HG03354 (cell line): ENCODE data around the gene WDR62.

ENCODE experiments used
- ATAC-seq: cut with Tn5 transposase; IDR thresholded peaks from one replicate; pipeline ENCODE4 v1.9.1; 2021; ENCODE audit warnings: mild to moderate bottlenecking; ENCODE audit not compliant: unreplicated experiment, poor library complexity, severe bottlenecking

The WDR62 gene

GRCh38 chr19:36054733-36055686 lies at the start of gene WDR62:
WDR62 (plus strand) TSS chr19:36054897; CDS start chr19:36054972, 75 bp downstream.
- peak; percentile 75 for ATAC-seq

- no peak for ATAC-seq
Observed at GRCh38 chr19:36006955-36007354, 47.7 kb upstream of the WDR62 start.

DNA sequence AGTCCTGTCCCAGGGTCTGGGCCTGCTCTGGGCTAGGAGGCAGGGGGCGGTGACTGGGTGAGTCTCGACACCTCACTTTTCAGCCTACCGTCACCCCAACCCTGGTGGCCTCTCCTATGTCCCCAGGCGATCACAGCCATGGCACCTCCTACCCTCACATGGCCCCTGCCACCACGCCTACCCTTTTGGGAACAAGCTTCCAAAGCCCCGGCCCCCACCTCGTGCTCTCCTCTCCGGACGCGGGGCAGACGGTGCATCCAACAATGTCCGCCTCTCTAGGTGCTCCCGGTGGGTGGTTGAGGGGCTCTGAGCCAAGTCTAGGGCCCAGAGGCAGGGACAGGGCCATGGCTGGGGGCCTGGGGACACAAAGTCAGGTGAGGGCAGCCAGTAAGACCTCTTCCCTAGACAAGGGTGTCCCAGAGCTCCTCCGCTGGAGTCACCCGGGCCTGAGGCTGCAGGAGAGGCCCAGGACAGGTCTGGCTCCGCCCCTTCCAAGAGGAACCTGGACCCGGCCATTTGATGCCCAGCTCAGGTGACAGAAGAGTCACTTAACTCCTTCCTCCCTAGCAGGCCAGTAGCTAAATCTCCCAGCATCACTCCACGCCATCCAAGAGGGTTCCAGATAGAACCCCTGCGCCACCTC lies 46.2 kb upstream of the WDR62 start, which contains the start of gene SYNE4:
Gene SYNE4, minus strand, starts transcription at position 478 of the 643 bp plus-strand sequence. Its CDS starts 132 bp downstream, at position 346.
- ATAC-seq = no peak

DNA sequence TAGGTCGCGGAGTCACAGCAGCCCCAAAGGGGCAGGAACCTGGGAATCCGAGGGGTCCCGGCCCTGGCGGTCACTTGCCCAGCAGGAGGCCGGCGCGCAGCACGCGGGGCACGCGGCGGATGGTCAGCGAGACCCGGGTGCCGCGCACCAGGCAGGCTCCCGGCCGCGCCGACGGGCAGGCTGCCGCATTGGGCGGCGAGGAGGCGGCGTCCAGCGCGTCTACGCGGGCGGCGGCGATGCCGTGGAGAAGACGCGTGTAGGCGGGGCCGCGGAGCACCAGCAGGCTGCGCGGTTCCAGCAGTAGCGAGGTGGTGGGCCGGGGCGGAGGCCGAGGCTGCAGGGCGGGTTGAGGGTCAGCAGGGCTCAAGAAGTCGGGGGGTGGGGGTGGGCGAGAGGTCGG lies 45.5 kb upstream of the WDR62 start:
- ATAC-seq = no peak

DNA sequence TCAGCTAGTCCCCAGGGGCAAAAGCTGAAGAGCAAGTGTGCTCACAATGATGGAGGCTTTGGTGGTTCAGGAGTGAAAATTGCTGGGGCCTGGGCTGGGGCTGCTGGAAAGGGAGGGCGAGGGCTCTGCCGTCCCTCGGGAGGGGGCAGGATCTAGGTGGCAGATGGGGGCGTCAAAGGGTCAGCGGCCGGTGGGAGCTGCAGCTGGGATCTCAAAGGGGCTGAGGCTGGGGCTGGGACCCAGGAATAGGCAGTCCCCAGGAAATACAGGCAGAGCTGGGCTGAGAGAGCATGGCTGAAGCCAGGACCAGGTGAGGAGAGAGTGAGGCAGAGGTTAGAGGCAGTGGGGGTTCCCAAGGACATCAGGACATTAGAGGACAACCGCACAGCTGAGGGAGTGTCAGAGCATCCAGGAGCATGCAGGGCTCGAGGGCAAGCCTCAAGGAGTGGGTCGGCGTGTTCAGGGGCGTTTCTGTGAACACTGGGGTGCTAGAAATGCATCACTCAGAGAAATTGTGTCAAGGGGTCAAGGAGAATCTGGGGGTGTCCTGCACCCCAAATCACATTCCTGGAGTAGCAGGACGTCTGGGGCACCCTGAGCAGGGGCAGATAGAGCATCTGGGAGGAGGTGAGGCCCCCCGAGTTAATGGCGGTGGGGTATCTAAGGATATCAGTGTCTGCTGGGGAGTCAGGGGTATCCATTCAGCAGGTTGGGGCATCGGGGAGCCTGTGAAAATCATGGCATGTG lies 44.9 kb upstream of the WDR62 start:
- ATAC-seq = no peak

GRCh38 chr19:36010402-36010801 lies 44.3 kb upstream of the WDR62 start:
- ATAC-seq = no peak

- ATAC-seq = no peak
Observed at GRCh38 chr19:36013280-36014011, 41.3 kb upstream of the WDR62 start.

DNA sequence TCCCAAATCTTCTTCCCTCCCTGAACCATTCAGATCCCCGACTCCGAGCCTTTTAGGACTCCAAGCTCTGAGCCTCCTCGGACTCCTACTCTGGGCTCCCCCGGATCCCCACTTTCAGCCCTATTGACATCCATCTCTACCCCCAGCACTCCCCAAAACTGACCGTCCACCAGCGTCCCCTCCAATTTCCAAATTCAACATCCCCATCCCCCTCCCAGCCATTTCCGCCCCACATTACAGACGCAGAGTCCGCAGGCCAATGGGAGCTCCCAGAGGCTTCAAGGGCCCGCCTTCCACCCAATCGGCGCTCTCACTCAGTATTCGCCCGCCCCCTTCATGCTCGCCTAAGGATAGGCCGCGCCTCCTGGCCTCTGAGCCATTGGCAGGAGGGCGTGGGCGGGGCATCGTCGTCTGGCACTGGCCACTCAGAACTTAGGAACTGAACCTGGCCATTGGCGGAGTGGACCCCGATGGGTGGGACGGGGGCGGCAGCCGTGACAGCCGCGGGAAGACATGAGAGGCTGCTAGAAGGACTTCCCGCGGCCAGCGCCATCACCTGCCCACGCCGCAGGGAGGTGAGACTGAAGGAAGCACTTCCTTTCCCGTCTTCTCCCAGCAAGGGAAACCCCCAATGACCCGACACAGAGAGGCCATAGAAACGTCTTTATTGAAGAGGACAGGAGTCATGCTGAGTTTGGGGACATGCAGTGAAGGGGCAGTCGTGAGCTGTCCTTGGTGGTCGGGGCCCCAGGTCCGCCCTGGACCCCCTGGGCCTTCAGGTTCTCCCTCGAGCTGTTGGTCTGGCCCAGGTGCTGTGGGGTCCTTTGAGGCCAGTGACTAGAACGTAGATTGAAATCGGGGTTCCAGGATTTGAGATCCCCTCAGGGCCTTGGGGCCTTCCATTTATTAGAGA lies 40.4 kb upstream of the WDR62 start, which contains the start of gene ALKBH6:
Gene ALKBH6, minus strand, starts transcription at position 202 of the 913 bp plus-strand sequence. CDS start 816 bp downstream, outside the sequence.
- peak; percentile 97 for ATAC-seq

GRCh38 chr19:36019061-36019670 lies 35.5 kb upstream of the WDR62 start:
- ATAC-seq = no peak

- ATAC-seq = no peak
Observed at GRCh38 chr19:36023432-36023831, 31.3 kb upstream of the WDR62 start.

DNA sequence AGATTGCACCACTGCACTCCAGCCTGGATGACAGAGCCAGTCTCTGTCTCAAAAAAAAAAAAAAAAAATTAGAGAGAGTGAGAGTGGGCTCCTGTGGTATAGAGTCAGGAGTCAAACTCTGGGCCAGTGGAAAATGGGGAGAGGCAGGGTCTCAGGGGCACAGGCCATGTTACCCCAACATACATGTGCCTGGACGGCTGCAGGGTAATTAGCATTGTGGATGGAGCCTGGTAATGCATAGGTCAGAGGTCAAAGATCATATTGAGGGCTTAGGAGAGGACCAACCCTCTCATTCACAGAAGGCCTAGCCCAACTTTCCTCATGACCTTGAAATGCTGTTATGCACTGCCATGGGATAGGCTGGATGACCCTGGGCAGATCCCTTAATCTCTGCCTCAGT lies 29.2 kb upstream of the WDR62 start:
- no peak for ATAC-seq

DNA sequence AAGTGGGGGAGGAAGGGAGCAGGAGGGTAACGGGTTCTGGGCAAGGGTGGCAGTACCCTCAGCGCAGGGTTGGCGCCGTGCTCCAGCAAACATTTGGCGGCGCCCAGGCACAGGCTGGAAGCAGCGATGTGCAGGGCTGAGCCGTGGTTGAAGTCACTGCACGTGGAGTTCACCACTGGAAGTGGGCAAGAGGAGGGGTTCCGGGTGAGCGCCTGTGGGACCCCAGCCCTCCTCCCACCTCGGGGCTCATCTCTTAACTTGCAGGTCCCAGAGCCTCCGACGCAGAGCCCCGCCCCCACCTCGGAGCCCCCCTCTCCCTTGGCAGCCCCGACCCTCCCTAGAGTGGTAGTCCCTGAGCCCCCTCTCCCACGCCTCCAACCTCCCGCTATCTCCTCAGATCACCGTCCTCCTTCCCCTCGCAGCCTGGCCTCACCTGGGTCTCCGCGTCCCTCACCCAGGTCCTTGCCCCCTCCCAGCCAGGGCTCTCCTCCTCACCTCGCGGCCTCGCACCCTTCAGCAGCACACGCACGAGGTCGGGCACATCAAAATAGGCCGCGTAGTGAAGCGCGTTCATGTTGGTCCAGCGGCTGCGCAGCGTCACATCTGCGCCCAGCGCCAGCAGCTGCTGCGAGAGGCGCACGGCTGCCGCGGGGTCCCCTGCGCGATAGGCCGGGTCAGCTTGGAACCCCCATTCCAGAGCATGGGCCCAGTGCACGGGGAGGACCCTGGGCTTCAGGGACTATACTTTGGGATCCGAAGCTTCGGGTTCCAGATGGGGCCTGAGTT lies 28.4 kb upstream of the WDR62 start:
- ATAC-seq = no peak

DNA sequence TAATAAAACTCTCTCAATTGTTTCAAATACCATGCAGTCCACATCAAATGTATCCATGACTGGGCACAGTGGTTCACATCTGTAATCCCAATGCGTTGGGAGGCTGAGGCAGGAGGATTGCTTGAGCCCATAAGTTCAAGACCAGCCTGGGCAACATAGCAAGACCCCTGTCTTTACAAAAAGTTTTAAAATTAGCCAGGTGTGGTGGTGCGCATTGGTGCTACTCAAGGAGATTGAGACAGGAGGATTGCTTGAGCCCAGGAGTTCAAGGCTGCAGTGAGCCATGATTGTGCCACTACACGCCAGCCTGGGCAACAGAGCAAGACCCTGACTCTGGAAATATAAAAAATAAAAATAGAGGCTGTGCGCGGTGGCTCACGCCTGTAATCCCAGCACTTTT lies 27.0 kb upstream of the WDR62 start:
- no peak for ATAC-seq

GRCh38 chr19:36028313-36029041 lies 26.2 kb upstream of the WDR62 start:
- no peak for ATAC-seq

DNA sequence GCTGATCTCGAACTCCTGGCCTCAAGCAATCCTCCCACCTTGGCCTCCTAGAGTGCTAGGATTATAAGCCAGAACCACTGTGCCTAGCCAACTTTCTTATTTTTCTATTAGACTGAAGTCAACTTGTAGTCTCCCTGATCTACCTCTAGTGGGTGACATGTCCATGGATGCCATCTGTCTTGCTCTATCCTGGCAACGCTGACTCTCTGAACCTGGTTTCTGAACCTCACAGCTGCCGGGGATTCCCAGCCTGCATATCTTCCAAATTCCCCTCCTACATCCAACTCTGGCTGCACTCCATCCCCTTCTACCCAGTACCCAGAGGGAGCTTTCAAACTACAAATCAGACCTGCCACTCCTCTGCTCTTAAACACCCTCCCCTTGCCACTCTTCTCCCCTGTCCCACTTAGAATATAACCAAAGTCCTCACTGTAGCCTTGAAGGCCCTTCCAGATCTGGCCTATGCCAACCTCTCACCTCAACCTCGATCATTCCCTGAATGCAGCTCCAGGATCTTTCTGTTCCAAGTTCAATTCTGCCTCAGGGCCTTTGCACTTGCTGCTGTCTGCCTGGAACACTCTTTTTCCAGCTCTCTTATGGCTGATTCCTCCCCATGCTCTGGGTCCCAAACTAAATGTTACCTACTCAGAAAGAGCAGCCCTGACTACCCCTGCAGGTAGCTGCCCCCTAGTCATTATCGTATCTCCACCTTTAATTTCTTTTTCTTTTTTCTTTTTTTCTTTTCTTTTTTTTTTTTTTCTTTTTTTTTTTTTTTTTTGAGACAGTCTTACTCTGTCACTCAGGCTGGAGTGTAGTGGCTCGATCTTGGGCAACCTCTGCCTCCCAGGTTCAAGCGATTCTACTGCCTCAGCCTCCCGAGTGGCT lies 24.2 kb upstream of the WDR62 start:
- ATAC-seq = no peak

DNA sequence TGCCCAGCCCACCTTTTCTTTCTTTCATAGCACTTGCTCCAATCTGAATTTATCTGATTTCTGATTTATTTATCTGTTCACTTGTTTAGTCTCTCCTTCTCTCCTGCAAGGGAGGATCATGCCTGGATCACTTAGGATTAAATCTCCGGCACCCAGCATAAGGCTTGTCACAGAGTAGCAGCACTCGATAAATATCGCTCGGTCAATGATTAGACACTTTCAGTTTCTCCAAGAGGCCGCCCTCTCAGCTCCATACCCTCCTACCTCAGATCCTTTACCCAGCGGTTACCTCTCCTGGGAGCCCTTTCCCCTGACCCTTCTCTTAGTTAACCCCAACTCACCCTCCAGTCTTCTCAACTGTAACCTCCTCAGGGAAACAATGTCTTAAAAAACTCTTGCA lies 23.4 kb upstream of the WDR62 start:
- ATAC-seq = no peak
